Bronchial epithelial cell (primary cell): ENCODE results near the gene ONECUT3. TPM values are rescaled to one million over a fixed set of nuclear protein-coding genes. Genes with fewer than 3 reads are reported as not detected.

ENCODE experiments used
- DNase-seq: peaks from one replicate; pipeline ENCODE4 v3.0.0-alpha.2; 2010; ENCODE audit warnings: low read depth
- FAIRE-seq: peaks from 2 replicates; lab custom pipeline; 2011; peaks lifted over from hg19 to GRCh38; lab: Jason Lieb, UNC
- H3K27me3 ChIP-seq: 2 replicates; pipeline ENCODE4 v1.5.1; 2011; ENCODE audit warnings: low read length; ENCODE audit not compliant: control insufficient read depth, insufficient read depth
- H3K36me3 ChIP-seq: 2 replicates; pipeline ENCODE4 v1.5.1; 2011; ENCODE audit warnings: low read length; ENCODE audit not compliant: control insufficient read depth, insufficient read depth
- H3K4me3 ChIP-seq: 2 replicates; pipeline ENCODE4 v1.5.1; 2011; ENCODE audit warnings: mild to moderate bottlenecking, low read depth, low read length, control low read depth
- total RNA-seq: library from RNA; depleted of rRNA; stranded (reverse); fragments of >200 nt; gene quantifications from 2 replicates; pipeline ENCODE4 v1.2.1, GENCODE V29; 2014
- TF ChIP-seq, protein P1 (sequence below): IDR thresholded peaks from 2 replicates; pipeline ENCODE4 v1.5.1; 2011; ENCODE audit warnings: mild to moderate bottlenecking, moderate library complexity, low read length, control low read depth, inconsistent platforms; ENCODE audit not compliant: insufficient read depth, severe bottlenecking

The ONECUT3 gene
- total RNA-seq, 1 donor from 2014 or later, result under 0.01 TPM

DNA sequence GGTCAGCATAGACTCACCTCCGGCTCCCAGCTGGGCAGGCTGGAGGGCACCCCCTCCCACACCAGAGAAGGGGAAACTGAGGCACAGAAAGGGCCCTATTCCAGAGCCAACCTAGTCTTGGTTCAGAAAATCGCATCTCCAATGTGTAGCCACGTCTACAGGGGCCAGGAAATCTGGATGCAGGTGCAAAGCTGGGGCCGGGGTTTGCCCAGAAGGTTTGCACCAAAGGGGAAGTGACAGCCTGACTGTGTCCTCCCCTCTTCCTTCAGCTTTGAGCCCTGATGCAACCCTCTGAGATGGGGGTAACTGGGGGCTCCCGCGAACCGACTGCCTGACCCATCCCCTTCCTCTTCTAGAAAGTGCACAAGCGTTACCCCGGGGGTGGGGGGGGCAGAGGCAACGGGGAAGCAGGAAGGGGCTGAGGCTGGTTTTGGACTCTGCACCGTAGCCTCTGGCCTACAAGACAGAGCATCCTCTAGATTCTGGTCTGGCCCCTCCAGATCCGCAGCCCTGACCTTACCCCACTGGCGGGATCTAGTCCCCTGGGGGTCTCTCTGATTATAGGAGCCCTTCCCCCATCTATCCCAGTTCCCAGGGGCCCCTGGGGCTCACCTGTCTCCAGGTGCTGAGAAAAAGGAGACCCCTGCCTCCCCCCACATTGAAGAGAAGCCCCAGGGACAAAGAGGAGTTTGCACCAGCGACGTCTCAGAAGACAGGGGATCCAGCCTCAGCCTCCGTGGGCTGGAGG lies 1.1 kb upstream of the ONECUT3 start:
- FAIRE-seq (no peak), DNase-seq (no peak)
- TF ChIP-seq, protein P1, sequence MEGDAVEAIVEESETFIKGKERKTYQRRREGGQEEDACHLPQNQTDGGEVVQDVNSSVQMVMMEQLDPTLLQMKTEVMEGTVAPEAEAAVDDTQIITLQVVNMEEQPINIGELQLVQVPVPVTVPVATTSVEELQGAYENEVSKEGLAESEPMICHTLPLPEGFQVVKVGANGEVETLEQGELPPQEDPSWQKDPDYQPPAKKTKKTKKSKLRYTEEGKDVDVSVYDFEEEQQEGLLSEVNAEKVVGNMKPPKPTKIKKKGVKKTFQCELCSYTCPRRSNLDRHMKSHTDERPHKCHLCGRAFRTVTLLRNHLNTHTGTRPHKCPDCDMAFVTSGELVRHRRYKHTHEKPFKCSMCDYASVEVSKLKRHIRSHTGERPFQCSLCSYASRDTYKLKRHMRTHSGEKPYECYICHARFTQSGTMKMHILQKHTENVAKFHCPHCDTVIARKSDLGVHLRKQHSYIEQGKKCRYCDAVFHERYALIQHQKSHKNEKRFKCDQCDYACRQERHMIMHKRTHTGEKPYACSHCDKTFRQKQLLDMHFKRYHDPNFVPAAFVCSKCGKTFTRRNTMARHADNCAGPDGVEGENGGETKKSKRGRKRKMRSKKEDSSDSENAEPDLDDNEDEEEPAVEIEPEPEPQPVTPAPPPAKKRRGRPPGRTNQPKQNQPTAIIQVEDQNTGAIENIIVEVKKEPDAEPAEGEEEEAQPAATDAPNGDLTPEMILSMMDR, result no peak
- H3K27me3 ChIP-seq, result peaks cover 49% of the 10 kb centered on the region
- H3K4me3 ChIP-seq, result no peak overlapping the region
- H3K36me3 ChIP-seq, result no peaks in the 10 kb centered on the region

DNA sequence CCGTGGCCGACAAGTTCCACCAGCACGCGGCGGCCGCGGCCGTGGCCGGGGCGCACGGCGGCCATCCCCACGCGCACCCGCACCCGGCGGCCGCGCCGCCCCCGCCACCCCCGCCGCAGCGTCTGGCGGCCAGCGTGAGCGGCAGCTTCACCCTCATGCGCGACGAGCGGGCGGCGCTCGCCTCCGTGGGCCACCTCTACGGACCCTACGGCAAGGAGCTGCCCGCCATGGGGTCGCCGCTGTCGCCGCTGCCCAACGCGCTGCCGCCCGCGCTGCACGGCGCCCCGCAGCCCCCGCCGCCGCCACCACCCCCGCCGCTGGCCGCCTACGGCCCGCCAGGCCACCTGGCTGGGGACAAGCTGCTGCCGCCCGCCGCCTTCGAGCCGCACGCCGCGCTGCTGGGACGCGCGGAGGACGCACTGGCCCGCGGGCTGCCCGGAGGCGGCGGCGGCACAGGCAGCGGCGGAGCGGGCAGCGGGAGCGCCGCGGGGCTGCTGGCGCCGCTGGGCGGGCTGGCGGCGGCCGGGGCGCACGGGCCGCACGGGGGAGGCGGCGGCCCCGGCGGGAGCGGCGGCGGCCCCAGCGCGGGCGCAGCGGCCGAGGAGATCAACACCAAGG lies 821 bp downstream of the ONECUT3 start:
- TF ChIP-seq, protein P1, result no peak
- no peak overlapping the region for H3K4me3 ChIP-seq
- DNase-seq (no peak), FAIRE-seq (no peak)
- peaks cover 57% of the 10 kb centered on the region for H3K27me3 ChIP-seq
- no peaks in the 10 kb centered on the region for H3K36me3 ChIP-seq

DNA sequence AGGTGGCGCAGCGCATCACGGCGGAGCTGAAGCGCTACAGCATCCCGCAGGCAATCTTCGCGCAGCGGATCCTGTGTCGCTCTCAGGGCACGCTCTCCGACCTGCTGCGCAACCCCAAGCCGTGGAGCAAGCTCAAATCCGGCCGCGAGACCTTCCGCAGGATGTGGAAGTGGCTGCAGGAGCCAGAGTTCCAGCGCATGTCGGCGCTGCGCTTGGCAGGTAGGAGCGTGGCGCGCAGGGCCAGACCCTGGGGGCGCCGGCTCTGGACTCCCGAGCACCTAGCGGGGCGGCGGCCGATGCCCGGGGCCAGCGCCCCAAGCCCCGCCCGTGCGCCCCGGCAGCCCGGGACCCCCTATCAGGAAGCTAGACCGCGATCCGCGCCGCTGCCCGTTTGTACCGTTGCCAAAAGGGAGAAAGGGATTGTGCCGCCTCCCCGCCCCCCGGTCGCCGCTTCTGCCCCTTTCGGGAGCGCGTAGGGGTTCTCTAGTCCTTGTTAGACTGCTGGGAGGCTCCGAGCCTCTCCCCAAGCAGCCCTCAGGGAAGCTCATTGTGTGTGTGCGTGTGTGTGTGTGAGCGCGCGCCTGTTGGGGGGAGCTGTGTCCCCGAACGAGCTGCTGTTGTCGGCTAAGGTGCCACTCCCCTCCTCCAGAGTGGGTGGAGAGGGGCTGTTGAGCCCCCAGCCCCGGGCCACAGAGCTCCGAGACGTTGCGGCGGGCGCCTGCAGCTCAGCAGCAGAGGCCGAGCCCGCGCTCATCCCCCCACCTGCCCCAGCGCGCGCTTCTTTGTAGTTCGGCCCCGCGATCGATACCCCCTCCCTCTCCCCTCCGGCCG lies 1.5 kb downstream of the ONECUT3 start:
- no peak overlapping the region for H3K4me3 ChIP-seq
- no peaks in the 10 kb centered on the region for H3K36me3 ChIP-seq
- FAIRE-seq (no peak), DNase-seq (no peak)
- H3K27me3 ChIP-seq, result peaks cover 60% of the 10 kb centered on the region
- TF ChIP-seq, protein P1, result no peak

DNA sequence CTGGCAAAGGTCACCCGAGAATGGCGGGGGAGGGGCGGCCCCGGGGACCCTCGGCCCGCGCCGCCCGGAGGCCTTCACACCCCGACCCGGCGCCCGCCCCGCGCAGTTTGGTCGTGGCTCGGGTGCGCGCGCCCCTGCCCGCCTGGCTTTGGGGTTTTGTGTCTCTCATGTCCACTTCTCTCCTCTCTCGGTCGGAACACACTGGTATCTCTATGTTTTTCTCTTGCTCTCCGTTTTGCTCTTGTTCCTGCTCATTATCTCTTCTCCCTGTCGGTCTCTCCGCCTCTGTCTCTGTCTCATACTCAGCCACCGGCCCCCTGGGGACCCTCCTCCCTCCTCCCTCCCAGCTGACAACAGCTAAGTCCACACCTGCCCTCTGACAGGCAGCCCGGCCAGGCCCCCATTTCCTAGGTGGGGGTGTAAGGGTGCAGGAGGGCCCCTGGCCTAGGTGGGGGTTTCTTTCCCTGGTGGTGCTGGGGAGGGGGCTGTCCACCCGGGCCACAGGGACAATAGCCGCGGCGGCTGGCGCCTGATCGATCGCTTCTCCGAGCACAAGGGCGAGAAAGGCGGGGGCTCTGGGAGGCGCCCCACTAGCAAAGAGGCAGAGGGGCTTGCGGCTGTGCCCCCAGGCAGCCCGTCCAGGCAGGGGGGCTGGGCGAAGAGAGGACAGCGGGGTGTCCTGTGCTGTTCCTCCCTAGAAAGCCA lies 2.3 kb downstream of the ONECUT3 start:
- H3K36me3 ChIP-seq, result no peaks in the 10 kb centered on the region
- no peak for DNase-seq
- TF ChIP-seq, protein P1, result no peak
- FAIRE-seq, result no peak
- H3K27me3 ChIP-seq, result peaks cover 60% of the 10 kb centered on the region
- H3K4me3 ChIP-seq, result no peak overlapping the region

DNA sequence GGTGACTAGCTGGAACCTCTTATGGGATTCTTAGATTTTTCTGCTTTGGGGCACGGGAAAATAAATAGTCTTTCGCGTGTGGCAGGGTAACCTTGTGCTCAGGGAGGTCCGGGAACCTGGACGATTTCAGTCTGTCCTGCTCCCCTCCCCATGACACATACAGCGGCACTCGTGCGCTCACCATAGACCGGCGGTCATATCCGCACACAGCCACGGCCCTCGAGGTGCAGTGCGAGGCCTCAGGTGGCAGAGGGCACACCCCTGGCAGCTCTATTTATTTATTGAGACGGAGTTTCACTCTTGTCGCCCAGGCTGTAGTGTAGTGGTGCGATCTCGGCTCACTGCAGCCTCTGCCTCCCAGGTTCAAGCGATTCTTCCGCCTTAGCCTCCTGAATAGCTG lies 3.0 kb downstream of the ONECUT3 start:
- TF ChIP-seq, protein P1, result no peak
- FAIRE-seq, result no peak
- no peak for DNase-seq
- Histone ChIP-seq H3K4me3 (no peak overlapping the region), H3K36me3 (no peaks in the 10 kb centered on the region), H3K27me3 (peaks cover 57% of the 10 kb centered on the region)
